Posterior cingulate gyrus (tissue), 11 donors: ENCODE results near the gene DNAH8.

ENCODE experiments used
- DNase-seq, 10 donors: peaks; one replicate each; pipeline versions ENCODE4 v3.0.0 to v3.0.0-alpha.2; 2020 to 2021; ENCODE audit warnings: mixed read lengths in 3 of 10
- intact Hi-C: fragments of 100-400 bp; cut with DNase I; formaldehyde crosslinking; loops from one replicate; pipeline ENCODE4 v1.15.1; 2023

Gene DNAH8, protein sequence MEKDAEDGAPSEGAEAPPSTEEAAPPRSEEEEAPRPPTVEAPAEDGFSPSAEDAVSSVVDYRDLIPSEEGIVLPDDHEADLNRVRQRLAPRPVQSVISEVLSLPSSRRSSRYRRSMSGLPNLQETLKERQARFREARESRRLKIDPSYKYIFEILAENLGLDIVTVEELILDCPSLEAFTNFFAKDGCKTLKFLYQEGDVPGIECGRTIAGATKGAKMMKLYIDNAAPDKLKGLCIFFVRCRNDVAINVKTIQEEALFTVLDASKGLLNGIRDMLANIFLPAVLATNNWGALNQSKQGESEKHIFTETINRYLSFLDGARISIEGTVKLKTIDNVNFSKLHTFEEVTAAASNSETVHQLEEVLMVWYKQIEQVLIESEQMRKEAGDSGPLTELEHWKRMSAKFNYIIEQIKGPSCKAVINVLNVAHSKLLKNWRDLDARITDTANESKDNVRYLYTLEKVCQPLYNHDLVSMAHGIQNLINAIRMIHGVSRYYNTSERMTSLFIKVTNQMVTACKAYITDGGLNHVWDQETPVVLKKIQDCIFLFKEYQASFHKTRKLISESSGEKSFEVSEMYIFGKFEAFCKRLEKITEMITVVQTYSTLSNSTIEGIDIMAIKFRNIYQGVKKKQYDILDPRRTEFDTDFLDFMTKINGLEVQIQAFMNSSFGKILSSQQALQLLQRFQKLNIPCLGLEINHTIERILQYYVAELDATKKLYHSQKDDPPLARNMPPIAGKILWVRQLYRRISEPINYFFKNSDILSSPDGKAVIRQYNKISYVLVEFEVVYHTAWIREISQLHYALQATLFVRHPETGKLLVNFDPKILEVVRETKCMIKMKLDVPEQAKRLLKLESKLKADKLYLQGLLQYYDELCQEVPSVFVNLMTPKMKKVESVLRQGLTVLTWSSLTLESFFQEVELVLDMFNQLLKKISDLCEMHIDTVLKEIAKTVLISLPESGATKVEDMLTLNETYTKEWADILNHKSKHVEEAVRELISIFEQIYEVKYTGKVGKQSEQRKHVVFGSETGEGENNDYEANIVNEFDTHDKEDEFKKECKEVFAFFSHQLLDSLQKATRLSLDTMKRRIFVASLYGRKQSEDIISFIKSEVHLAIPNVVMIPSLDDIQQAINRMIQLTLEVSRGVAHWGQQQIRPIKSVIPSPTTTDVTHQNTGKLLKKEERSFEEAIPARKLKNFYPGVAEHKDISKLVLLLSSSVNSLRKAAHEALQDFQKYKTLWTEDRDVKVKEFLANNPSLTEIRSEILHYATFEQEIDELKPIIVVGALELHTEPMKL (N-terminal part only)

DNA sequence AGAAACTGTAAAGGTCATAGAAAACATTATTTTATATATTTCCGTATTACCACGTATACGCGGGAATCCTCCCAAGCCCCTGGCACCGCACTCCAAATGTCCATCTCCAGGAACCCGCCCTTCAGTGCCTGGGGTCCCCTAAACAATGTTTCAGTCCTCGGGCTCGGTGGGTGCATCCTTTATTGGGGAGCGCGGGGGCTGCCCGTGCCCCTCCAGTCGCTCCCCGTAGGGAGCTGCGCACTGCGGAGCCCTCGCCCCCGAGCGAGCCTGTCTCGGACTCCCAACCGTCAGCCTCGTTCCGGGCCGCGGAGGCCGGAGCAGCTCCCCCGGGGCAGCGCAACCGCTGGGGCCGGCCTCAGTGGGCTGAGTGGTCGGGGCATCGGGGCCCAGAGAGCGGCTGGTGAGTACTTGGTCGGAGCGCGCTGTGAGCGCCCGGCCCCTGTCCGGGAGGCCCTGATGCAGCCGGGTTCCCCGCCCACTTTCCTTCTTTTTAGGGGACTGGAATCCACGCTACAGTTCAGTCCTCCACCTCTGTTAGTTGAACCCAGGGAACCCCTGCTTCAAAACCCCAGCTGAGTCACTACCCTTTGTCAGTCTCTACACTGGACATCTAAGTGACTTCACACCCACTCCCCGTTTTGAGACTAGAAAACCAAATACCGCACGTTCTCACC, at the start of gene DNAH8:
Gene DNAH8, plus strand, starts transcription at position 296 of the 674 bp plus-strand sequence. CDS start 7,499 bp downstream, outside the sequence.
- intact Hi-C loops: no loop called here
- DNase-seq: peak in 3 of 10 donors; percentile 10 to 77 (median 68)

- no peak for DNase-seq
- intact Hi-C loops: loop anchor here (10.0 kb wide), 1 partner anchor 967 kb away; no protein-coding TSS in a partner anchor
These were observed 43.1 kb upstream of the DNAH8 start for GRCh38 chr6:38671885-38672467.

DNA sequence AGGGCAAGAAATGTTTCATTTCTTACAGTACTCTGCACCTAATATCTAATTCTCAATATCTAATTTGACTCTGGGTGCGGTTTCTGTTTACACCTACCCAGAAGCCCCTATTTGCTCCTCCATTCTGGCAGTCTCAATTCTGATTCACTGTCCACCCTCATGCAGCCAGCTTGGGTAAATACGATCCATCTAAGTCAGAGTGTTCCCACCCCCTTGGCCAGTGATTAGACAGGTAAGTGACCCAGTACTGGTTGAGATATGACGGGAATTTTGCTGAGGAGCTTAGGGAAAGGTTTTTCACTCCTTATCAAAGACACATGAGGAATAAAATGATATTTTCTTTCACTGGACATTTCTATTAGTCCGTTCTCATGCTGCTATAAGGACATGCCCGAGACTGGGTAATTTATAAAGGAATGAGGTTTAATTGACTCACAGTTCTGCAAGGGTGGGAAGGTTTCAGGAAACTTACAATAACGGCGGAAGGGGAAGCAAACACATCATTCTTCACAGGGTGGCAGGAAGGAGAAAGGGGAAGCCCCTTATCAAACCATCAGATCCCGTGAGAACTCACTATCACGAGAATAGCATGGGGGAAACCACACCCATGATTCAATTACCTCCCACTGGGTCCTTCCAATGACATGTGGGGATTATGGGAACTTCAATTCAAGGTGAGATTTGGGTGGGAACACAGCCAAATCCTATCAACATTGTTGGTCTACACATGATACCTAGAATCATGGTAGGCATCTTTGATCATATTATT, 41.5 kb upstream of the DNAH8 start:
- no peak for DNase-seq
- intact Hi-C loops: loop anchor here (10.0 kb wide), 1 partner anchor 969 kb away; no protein-coding TSS in a partner anchor

DNA sequence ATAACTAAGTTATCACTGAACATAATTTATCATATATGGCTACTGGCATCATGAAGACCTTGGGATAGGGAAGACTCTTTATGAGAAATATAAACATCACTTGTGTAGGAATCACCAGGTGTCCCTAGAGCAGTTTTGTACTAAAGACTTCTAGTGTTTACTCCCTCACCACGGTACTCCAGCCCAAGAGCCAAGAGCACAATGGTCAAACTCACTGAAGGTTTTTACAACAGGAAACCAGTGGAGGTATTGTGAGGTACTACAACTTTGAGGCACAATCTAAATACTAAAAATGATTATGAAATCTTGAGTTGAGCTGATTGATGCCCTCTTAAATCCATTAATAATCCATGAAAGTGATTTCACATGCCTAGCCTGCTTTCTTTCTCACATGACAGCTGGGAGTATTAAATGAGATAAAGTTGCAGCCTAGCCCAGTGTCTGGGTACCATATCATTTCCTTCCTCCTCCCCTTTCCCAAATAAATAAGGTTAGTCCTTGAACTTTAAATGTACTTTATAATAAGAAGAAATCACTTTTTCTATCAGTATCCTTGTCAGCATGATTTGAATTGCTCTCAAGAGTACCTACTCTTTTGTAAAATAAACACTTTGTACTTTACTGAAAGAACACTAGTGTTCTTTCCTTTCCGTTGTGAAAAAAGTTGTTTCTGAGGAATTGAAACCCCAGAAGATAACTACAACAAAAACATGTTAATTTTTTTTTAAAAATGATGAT, 38.7 kb upstream of the DNAH8 start:
- intact Hi-C loops: loop anchor here (10.0 kb wide), 1 partner anchor 972 kb away; no protein-coding TSS in a partner anchor

DNA sequence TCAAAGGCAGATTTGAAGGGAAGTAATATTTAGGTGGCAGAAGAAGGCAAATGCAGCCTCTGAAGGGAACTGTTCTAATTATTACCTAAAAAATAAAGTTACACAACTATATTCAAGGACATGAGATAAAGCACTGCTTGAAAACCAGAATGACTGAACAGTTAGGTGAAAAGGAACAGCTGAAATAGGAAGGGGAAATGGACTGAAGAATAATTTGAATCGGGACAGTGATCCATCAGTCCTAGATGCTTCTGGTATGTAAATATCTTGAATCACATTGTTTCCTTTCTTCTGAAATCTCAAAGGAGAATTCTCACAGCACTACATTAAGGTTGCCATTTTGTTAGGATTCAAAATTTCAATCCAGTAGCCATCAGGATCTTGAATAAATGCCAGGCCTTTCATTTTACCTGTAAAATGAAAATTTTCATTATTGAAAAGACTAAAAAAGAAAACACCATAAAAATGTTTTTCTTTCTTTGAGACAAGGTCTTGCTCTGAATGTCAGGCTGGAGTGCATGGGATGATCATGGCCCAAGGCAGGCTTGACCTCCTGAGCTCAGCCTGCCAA, 38.1 kb upstream of the DNAH8 start:
- no peak for DNase-seq
- intact Hi-C loops: loop anchor here (10.0 kb wide), 1 partner anchor 972 kb away; no protein-coding TSS in a partner anchor

More for the DNA sequence above, 38.7 kb upstream of the DNAH8 start:
- no peak for DNase-seq

GRCh38 chr6:38678178-38678760, 36.8 kb upstream of the DNAH8 start:
- peak in 3 of 10 donors; percentile 14 to 85 (median 14) for DNase-seq
- intact Hi-C loops: loop anchor here (10.0 kb wide), 1 partner anchor 973 kb away; no protein-coding TSS in a partner anchor

- intact Hi-C loops: loop anchor here (10.0 kb wide), 1 partner anchor 975 kb away; no protein-coding TSS in a partner anchor
- no peak for DNase-seq
These were observed 35.4 kb upstream of the DNAH8 start for GRCh38 chr6:38679668-38680067.

GRCh38 chr6:38681850-38682249, 33.3 kb upstream of the DNAH8 start:
- no peak for DNase-seq
- intact Hi-C loops: no loop called here

GRCh38 chr6:38684237-38684636, 30.9 kb upstream of the DNAH8 start:
- DNase-seq: no peak
- intact Hi-C loops: no loop called here

DNA sequence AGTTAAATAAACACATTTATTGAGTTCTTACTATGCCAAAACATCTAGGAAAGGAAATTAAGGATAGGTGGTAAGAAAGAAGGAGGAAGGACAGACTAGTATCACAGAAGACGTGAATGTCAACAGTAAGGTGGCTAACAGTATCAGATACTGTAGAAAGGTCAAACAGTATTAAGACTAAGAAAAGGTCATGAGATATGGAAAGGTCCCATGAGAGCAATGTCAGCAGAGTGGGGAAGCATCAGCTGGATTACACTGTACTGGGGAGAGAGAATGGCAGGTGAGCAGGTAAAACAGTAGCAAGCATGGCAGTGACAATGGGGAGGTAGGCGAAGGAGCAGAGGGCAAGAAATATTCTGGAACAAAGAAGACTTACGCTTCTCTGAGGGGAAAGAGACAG, 30.2 kb upstream of the DNAH8 start:
- intact Hi-C loops: no loop called here
- no peak for DNase-seq

DNA sequence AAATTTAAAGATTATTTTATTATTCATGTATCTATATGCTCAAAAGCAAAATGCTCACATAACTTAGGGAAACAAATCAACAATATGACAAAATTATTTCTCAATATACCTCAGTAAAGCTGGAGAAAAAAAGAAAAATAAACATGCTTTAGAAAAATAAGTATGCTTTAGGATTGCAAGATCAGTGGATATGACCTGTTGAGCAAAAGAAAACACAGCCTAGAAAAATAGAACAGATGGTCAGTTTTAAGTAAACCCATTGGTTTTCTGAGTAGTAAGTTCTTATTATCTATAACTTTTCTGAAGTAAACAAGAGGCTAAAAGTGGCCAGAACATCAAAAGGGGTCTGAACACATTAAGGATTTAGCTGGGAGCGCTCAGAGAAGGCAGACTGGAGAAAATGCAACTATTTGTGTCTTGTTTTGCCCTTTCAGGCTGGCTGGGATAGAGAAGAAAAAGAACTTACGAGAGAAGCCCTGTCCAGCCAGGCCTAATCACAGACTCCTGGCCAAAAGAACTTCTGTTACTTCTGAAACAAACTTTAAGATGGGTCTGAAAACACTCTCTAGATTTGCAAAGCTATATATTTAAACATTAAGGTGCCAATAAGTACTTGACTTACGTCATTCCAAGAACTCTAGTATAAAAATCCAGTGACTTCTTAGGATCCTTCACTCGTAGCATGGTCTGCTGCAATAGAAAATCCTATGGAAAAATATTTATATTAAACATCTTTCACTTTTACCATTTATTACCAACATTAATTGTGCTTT, 28.7 kb upstream of the DNAH8 start:
- DNase-seq: no peak
- intact Hi-C loops: no loop called here

DNA sequence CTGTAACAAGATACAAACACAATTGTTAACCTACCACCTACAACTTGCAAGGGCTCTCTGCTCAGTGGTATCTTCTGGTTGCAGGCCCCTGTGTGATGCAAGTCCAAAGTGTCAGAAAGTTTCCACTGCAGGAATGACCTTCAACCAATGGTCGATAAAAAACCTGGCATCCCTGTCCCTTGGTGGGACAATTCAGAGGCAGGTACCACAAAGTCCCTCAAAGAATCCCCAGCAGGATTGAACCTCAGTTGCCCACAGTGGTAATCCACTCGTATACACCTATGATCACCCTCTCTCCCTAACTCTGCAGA, 28.1 kb upstream of the DNAH8 start:
- intact Hi-C loops: no loop called here
- no peak for DNase-seq

DNA sequence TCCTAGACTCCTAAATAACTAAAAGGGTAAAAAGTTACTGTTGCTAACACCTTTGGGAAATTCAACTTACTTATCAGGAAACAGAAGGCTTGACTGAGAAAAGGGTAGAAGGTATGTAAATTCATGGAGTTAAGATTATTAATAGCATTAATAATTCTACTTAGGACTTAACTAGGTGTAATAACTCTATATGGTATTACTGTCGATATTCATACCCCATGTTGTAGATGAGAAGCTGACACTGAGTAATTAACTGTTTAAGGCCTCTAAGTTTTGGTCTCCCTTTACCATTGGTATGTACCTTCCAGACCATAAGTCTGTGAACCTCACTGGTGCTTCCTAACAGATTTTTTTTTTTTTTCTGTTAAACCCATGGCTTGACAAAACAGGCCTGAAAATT, 27.6 kb upstream of the DNAH8 start:
- intact Hi-C loops: no loop called here
- DNase-seq: no peak

DNA sequence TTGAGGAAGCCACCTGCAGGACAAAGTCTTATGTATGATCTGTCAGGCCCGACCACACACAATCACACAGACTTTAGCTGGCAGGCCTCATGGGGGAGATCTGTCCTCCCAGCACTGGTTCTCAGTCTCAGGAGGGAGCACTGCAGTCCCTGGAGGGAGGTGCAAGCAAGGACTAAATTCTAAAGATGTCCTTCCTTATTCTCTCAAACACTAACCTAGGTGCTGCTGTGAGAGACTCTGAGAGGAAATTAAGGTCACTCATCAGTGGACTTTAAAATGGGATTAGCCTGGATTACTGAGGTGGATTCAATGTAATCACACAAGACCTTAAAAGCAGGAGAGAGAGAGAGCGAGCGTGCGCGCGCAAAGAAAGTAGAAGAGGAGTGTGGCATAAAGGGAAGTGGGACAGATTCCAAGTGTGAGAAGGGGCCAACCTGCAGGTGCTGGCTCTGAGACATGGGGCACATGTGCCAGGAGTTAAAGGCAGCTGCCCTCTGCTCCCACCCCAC, 26.5 kb upstream of the DNAH8 start:
- intact Hi-C loops: no loop called here
- no peak for DNase-seq

- intact Hi-C loops: no loop called here
- peak in 2 of 10 donors; percentile 13 to 75 for DNase-seq
These were observed 19.7 kb upstream of the DNAH8 start for GRCh38 chr6:38695227-38695900.

- intact Hi-C loops: no loop called here
- DNase-seq: no peak
These were observed 19.2 kb upstream of the DNAH8 start for GRCh38 chr6:38695933-38696332.
